ENCODE measurements around the gene ANXA5.

Gene ANXA5

GRCh38 chr4:121632636-121633035 is 64.1 kb downstream of the ANXA5 start:
- no peak for DNase-seq
